NCI-H187 (cell line): ENCODE measurements around the gene PLA2G1B.
A peak's percentile ranks its signal among the peaks of the same experiment; 100 is the strongest.

ENCODE experiments used
- DNase-seq, 2 experiments: peaks; one replicate each; lab custom pipeline; 2025; lab: John Stamatoyannopoulos, UW

Gene PLA2G1B

DNA sequence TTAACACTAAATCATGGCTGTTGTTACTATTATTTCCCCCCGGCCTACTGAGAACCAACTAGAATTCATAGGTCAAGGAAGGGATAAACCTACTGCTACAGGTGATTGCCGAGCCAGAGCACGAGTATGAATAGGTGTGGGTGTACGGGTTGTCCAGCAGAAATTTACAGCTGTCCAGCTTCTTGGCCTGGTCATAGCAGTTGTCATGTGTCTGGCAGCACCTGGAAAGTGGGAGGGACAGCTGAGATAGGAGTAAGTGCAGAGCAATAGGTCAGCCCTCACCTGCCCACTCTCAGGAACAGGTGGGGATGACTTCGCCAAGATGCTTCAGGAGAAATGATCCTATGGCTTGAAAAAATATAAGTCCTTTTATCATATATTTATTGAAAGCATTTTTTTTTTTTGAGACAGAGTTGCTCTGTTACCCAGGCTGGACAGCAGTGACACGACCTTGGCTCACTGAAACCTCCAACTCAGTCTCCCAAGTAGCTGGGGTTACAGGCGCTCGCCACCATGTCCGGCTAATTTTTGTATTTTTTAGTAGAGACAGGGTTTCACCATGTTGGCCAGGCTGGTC, 2.6 kb downstream of the PLA2G1B start:
- DNase-seq = no peak

GRCh38 chr12:120323772-120324171, 3.8 kb downstream of the PLA2G1B start:
- no peak for DNase-seq

GRCh38 chr12:120321382-120322202, 6.0 kb downstream of the PLA2G1B start:
- no peak for DNase-seq

GRCh38 chr12:120317224-120318105, 10.1 kb downstream of the PLA2G1B start:
- peak; percentile 99 to 100 for DNase-seq

GRCh38 chr12:120316798-120317223, 10.8 kb downstream of the PLA2G1B start:
- DNase-seq = no peak

- no peak for DNase-seq
These were observed 13.4 kb downstream of the PLA2G1B start for GRCh38 chr12:120314220-120314619.

GRCh38 chr12:120301962-120302815, 25.4 kb downstream of the PLA2G1B start, which contains the start of gene SIRT4:
TSS of gene SIRT4 (plus strand) at chr12:120302321. CDS start at chr12:120303562, 1,241 bp downstream.
- peak; percentile 90 to 92 for DNase-seq

GRCh38 chr12:120292661-120293531, 34.7 kb downstream of the PLA2G1B start, which contains the start of gene RNU4-1:
TSS of gene RNU4-1 (minus strand) at chr12:120293237.
- DNase-seq = peak; percentile 55 to 96

DNA sequence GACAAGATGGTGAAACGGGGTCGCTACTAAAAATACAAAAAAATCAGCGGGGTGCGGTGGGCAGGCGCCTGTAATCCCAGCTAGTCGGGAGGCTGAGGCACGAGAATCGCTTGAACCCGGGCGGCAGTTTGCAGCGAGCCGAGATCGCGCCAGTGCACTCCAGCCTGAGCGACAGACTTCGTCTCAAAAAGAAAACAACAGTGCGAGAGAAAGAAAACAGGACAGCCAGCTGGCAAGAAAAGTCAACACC, 35.2 kb downstream of the PLA2G1B start:
- no peak for DNase-seq

DNA sequence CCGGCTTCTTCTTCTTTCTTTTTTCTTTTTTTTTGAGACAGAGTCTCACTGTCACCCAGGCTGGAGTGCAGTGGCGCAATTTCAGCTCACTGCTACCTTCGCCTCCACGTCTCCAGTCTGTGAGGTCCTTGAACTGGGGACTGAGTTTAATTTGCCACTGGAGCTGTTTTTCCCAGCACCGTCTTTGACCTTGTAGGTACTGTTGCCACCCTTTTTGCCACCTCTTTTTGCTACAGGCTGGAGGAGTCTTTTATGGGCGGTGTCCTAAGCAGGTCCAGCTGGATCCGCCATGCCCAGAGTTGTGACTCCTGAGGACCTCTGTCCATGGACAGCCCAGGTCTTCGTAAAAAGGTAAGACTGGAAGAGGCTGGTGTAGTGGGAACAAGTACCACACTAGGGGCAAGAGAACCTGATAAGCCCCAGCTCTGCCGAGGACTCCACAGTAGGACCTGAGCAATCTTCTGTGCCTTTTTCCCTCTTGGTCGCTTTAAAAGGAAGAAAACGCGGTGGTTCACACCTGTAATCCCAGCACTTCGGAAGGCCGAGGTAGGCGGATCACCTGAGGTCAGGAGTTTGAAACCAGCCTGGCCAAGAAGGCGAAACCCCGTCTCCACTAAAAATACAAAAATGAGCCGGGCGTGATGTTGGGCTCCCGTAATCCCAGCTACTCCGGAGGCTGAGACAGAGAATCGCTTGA, 36.8 kb downstream of the PLA2G1B start:
- DNase-seq = no peak

DNA sequence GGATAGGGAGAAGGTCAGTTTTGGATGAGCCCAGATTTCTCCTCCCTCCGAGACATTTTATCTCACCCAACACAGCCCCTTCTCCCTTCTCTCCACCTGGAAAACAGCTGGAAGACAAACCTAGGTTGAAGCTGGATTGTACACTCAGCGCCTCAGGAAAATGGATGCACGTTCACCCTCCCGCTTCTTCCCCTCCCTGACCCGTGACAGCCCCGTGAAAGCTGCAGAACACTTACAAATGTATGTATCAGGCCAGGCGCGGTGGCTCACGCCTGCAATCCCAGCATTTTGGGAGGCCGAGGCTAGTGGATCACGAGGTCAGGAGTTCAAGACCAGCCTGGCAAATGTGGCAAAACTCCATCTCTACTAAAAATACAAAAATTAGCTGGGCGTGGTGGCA, 40.1 kb downstream of the PLA2G1B start:
- DNase-seq = no peak

GRCh38 chr12:120286768-120287490, 40.6 kb downstream of the PLA2G1B start:
- DNase-seq = no peak

DNA sequence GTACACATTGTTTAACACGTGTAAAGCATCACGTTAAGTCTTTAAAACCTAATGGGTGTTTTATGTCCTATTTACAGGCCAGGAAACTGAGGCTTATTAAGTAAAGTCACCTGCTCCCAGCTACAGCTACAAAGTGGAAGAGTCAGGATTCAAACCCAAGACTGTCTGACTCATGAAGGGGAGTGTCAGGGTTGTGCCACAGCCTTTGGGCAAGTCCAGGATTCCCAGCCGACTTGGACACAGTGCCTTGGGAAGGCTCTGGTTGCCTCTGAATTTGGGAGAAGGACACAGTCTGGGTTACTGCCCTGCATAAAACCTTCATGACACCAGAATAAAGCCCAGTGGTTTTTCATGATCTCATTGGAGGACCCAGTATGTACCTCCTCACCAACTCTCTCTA, 43.2 kb downstream of the PLA2G1B start:
- DNase-seq = no peak

GRCh38 chr12:120283318-120283717, 44.3 kb downstream of the PLA2G1B start:
- no peak for DNase-seq

GRCh38 chr12:120278137-120279069, 49.2 kb downstream of the PLA2G1B start:
- peak in 1 of 2 experiments; percentile 12 for DNase-seq

DNA sequence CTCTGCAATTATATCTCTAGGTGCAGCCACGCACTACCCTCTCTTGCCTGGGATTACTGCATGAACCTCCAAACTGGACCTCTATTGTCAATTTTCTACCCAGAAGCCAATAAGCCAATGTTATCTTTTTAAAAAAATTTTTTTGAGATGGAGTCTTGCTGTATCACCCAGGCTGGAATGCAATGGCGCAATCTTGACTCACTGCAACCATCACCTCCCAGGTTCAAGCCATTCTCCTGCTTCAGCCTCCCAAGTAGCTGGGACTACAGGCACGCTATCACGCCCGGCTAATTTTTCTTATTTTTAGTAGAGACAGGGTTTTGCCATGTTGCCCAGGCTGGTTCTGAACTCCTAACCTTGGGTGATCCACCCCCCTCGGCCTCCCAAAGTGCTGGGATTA, 50.8 kb downstream of the PLA2G1B start:
- no peak for DNase-seq
